BJ (cell line): ENCODE results near the gene UPP1. TPM values are rescaled to one million over a fixed set of nuclear protein-coding genes. Genes with fewer than 3 reads are reported as not detected.

ENCODE experiments used
- CTCF ChIA-PET: fragments of 350-600 bp; formaldehyde crosslinking; extraction: SDS; loops from one replicate; lab custom pipeline; 2021; ENCODE audit warnings: antibody characterized with exemption, inconsistent platforms; lab: Yijun Ruan, JAX
- POLR2A ChIA-PET: fragments of 300-600 bp; sonication (Branson Sonifier 250); formaldehyde crosslinking; extraction: SDS; loops from one replicate; lab custom pipeline; 2021; ENCODE audit warnings: antibody characterized with exemption; lab: Charles Lee
- DNase-seq: peaks from one replicate; pipeline ENCODE4 v3.0.0-alpha.2; 2011; ENCODE audit warnings: low read depth
- H3K27me3 ChIP-seq: 2 replicates; pipeline ENCODE4 v1.6.0; 2011; ENCODE audit warnings: low read length; ENCODE audit not compliant: control insufficient read depth, insufficient read depth
- H3K36me3 ChIP-seq: 2 replicates; pipeline ENCODE4 v1.5.1; 2011; ENCODE audit warnings: low read length; ENCODE audit not compliant: control insufficient read depth, insufficient read depth
- H3K4me3 ChIP-seq: 2 replicates; pipeline ENCODE4 v1.5.1; 2011; ENCODE audit warnings: low read depth, mild to moderate bottlenecking, control low read depth, low read length
- polyA plus RNA-seq: library from polyadenylated mRNA; depleted of rRNA; stranded (reverse); fragments of >200 nt; gene quantifications from 2 replicates; pipeline ENCODE4 v1.2.3, GENCODE V29; 2011
- TF ChIP-seq, protein P1 (sequence below): IDR thresholded peaks from 2 replicates; pipeline ENCODE4 v1.5.1; 2011; ENCODE audit warnings: low read depth, mild to moderate bottlenecking, control low read depth, inconsistent platforms, low read length, moderate library complexity; ENCODE audit not compliant: insufficient read depth

The UPP1 gene
- polyA plus RNA-seq, 1 experiment = 25.1 TPM

DNA sequence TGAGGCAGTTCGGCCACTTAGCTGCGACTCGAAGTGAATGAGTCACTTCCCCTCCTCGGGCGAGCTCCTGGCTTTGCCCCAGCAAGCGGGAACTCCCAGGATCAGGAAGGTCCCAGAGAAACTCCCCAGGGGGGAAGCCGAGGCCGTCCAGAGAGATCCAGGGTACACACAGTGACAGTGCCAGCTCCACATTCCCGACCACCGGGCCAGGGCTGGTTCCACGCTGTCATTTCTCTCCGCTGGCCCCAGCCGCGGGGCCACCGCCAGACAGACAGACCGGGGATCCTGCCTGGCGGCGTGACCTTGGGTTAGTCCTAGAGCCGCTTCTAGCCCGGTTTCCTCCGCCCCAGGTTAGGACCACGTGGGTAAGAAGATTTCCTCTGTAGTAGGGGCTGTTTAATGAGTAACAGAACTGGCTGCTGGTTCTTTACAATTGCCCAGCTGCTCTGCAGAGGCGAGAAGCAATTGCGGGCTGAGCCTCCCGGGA, 463 bp upstream of the UPP1 start:
- DNase-seq = peak; percentile 59
- CTCF ChIA-PET = interaction anchor here (0.9 to 1.4 kb wide), 4 partner anchors 10 to 120 kb away, joined by 3 to 6 read pairs (median 3); no protein-coding TSS in a partner anchor
- TF ChIP-seq, protein P1, sequence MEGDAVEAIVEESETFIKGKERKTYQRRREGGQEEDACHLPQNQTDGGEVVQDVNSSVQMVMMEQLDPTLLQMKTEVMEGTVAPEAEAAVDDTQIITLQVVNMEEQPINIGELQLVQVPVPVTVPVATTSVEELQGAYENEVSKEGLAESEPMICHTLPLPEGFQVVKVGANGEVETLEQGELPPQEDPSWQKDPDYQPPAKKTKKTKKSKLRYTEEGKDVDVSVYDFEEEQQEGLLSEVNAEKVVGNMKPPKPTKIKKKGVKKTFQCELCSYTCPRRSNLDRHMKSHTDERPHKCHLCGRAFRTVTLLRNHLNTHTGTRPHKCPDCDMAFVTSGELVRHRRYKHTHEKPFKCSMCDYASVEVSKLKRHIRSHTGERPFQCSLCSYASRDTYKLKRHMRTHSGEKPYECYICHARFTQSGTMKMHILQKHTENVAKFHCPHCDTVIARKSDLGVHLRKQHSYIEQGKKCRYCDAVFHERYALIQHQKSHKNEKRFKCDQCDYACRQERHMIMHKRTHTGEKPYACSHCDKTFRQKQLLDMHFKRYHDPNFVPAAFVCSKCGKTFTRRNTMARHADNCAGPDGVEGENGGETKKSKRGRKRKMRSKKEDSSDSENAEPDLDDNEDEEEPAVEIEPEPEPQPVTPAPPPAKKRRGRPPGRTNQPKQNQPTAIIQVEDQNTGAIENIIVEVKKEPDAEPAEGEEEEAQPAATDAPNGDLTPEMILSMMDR = no peak
- no peaks in the 10 kb centered on the region for H3K27me3 ChIP-seq
- POLR2A ChIA-PET = no interaction called here
- peak overlapping the region; percentile 57 for H3K4me3 ChIP-seq
- H3K36me3 ChIP-seq = peaks cover 5% of the 10 kb centered on the region

- POLR2A ChIA-PET = interaction anchor here (0.6 kb wide), 1 partner anchor 149 kb away, joined by 6 read pairs; no protein-coding TSS in a partner anchor
- no peaks in the 10 kb centered on the region for H3K27me3 ChIP-seq
- TF ChIP-seq, protein P1 = no peak
- no peak for DNase-seq
- H3K4me3 ChIP-seq = peak overlapping the region; percentile 57
- peaks cover 5% of the 10 kb centered on the region for H3K36me3 ChIP-seq
- CTCF ChIA-PET = interaction anchor here (0.8 to 1.6 kb wide), 2 partner anchors 19 to 65 kb away, joined by 3 to 4 read pairs; no protein-coding TSS in a partner anchor
Observed at GRCh38 chr7:48090095-48090805, 1.2 kb downstream of the UPP1 start.

- ChIA-PET CTCF (interaction anchor here (0.6 to 5.7 kb wide), 2 partner anchors 18 to 98 kb away, joined by 3 to 43 read pairs; no protein-coding TSS in a partner anchor), POLR2A (no interaction called here)
- TF ChIP-seq, protein P1 = no peak
- DNase-seq = no peak
- peaks cover 5% of the 10 kb centered on the region for H3K36me3 ChIP-seq
- H3K4me3 ChIP-seq = no peak overlapping the region
- H3K27me3 ChIP-seq = no peaks in the 10 kb centered on the region
Observed at GRCh38 chr7:48091506-48092433, 2.7 kb downstream of the UPP1 start.

DNA sequence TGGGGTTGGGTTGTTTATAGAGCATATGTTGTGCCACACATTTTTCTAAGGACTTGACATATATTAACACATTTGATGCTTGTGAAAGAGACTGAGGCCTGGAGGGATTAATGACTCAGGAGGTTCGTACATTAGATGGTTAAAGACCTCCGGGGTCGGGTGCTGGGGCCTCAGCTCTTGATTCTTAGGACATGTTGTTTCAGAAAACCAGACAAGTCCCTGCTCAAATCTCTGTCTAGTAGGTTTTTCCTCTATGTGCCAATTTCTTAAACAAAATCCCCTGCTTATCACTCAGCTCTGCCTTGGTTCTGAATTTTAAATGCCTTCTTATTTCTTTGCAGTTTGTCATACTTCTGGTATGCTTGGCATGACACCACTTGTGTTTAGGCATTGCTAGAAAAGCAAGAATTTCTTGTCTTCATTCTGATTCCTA, 5.8 kb downstream of the UPP1 start:
- CTCF ChIA-PET = interaction anchor here (0.7 to 5.7 kb wide), 3 partner anchors 9 to 104 kb away, joined by 4 to 43 read pairs (median 10); no protein-coding TSS in a partner anchor
- Histone ChIP-seq H3K4me3 (no peak overlapping the region), H3K36me3 (peaks cover 8% of the 10 kb centered on the region), H3K27me3 (no peaks in the 10 kb centered on the region)
- TF ChIP-seq, protein P1 = no peak
- no peak for DNase-seq
- POLR2A ChIA-PET = no interaction called here
